ENCODE results near the gene MBD5.

DNA sequence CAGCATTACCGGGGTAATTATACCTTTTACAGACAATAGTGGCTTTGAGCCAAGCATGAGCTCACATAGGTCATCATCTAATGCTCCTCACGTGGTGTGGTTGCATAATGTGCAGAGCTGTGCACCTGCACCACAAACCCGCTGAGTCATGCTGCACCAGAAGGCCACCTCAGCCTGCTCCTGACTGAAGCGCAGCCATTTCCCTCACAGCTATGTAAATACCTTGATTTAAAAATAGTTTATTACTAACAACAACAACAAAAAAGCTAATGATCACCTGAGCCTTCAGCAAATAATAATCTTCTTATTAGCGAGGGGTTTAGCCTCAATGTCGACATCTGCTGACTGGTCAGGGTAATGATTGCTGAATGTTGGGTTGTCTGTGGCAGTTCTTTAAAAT lies 238.8 kb downstream of the MBD5 start:
- TF ChIP-seq POLR2A (IDR thresholded peaks at IDR 0.05), result no peak
- TF ChIP-seq, protein P1, sequence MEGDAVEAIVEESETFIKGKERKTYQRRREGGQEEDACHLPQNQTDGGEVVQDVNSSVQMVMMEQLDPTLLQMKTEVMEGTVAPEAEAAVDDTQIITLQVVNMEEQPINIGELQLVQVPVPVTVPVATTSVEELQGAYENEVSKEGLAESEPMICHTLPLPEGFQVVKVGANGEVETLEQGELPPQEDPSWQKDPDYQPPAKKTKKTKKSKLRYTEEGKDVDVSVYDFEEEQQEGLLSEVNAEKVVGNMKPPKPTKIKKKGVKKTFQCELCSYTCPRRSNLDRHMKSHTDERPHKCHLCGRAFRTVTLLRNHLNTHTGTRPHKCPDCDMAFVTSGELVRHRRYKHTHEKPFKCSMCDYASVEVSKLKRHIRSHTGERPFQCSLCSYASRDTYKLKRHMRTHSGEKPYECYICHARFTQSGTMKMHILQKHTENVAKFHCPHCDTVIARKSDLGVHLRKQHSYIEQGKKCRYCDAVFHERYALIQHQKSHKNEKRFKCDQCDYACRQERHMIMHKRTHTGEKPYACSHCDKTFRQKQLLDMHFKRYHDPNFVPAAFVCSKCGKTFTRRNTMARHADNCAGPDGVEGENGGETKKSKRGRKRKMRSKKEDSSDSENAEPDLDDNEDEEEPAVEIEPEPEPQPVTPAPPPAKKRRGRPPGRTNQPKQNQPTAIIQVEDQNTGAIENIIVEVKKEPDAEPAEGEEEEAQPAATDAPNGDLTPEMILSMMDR (IDR thresholded peaks at IDR 0.05), result no peak

Measured in thyroid gland (tissue), 4 donors.